ACC112 (cell line): Measurements from ENCODE around the gene MUSK.

ENCODE experiments used
- H2AFZ ChIP-seq: fragments of 200-600 bp; sonication (generic); one replicate; pipeline ENCODE4 v1.6.0; 2017; ENCODE audit warnings: antibody characterized with exemption, low read length; ENCODE audit not compliant: unreplicated experiment
- H3K27ac ChIP-seq: fragments of 200-600 bp; sonication (generic); 2 replicates; pipeline ENCODE4 v1.5.1; 2014; ENCODE audit warnings: low read depth, mild to moderate bottlenecking, antibody characterized with exemption, low read length, moderate library complexity
- H3K27me3 ChIP-seq: fragments of 200-600 bp; sonication (generic); 2 replicates; pipeline ENCODE4 v1.6.1; 2014; ENCODE audit warnings: mild to moderate bottlenecking, antibody characterized with exemption, low read length, moderate library complexity, mixed read lengths; ENCODE audit not compliant: insufficient read depth
- H3K36me3 ChIP-seq: fragments of 200-600 bp; sonication (generic); 2 replicates; pipeline ENCODE4 v1.6.1; 2016; ENCODE audit warnings: mild to moderate bottlenecking, antibody characterized with exemption, low read length, moderate library complexity, mixed read lengths; ENCODE audit not compliant: insufficient read depth
- H3K4me1 ChIP-seq: fragments of 200-600 bp; sonication (generic); one replicate; pipeline ENCODE4 v1.6.1; 2016; ENCODE audit warnings: low read length, mixed read lengths; ENCODE audit not compliant: insufficient read depth, unreplicated experiment, control insufficient read depth
- H3K4me3 ChIP-seq: fragments of 200-600 bp; sonication (generic); 2 replicates; pipeline ENCODE4 v1.5.1; 2014; ENCODE audit warnings: mild to moderate bottlenecking, low read depth, low read length
- H3K79me2 ChIP-seq: fragments of 200-600 bp; sonication (generic); one replicate; pipeline ENCODE4 v1.6.0; 2016; ENCODE audit warnings: low read length; ENCODE audit not compliant: control insufficient read depth, unreplicated experiment, insufficient read depth

MUSK gene

GRCh38 chr9:110648696-110649095 is 19.9 kb upstream of the MUSK start:
- Histone ChIP-seq H2AFZ (no peak overlapping the region), H3K4me1 (peaks cover 40% of the 10 kb centered on the region), H3K4me3 (no peak overlapping the region), H3K79me2 (no peaks in the 10 kb centered on the region), H3K36me3 (no peaks in the 10 kb centered on the region), H3K27me3 (no peaks in the 10 kb centered on the region), H3K27ac (no peak overlapping the region)

- Histone ChIP-seq H3K4me1 (peaks cover 56% of the 10 kb centered on the region), H3K36me3 (no peaks in the 10 kb centered on the region), H3K27ac (peak overlapping the region; percentile 98), H3K27me3 (no peaks in the 10 kb centered on the region), H2AFZ (no peak overlapping the region), H3K4me3 (no peak overlapping the region; the same call in 1 of the 2 replicates), H3K79me2 (no peaks in the 10 kb centered on the region)
Measured at GRCh38 chr9:110650261-110650660, 18.3 kb upstream of the MUSK start.

- H3K27ac ChIP-seq, result peak overlapping the region; percentile 98
- 0 out of 2 replicates have a peak overlapping the region, but pooled peaks have one; percentile 4 for H3K4me3 ChIP-seq
Measured at GRCh38 chr9:110650991-110651411, 17.6 kb upstream of the MUSK start.

GRCh38 chr9:110655754-110656641 is 12.6 kb upstream of the MUSK start:
- Histone ChIP-seq H3K4me3 (no peak overlapping the region), H3K4me1 (peaks cover 54% of the 10 kb centered on the region), H3K27ac (peak overlapping the region; percentile 94), H3K79me2 (no peaks in the 10 kb centered on the region), H3K36me3 (no peaks in the 10 kb centered on the region), H2AFZ (no peak overlapping the region), H3K27me3 (no peaks in the 10 kb centered on the region)

More at GRCh38 chr9:110650991-110651411, 17.6 kb upstream of the MUSK start:
- no peak overlapping the region for H2AFZ ChIP-seq
- H3K4me1 ChIP-seq, result peaks cover 62% of the 10 kb centered on the region
- H3K27me3 ChIP-seq, result no peaks in the 10 kb centered on the region
- H3K79me2 ChIP-seq, result no peaks in the 10 kb centered on the region
- no peaks in the 10 kb centered on the region for H3K36me3 ChIP-seq

GRCh38 chr9:110659891-110660541 is 8.6 kb upstream of the MUSK start:
- Histone ChIP-seq H2AFZ (peak overlapping the region; percentile 63), H3K79me2 (no peaks in the 10 kb centered on the region), H3K27me3 (no peaks in the 10 kb centered on the region), H3K36me3 (no peaks in the 10 kb centered on the region), H3K4me3 (no peak overlapping the region), H3K27ac (peak overlapping the region; percentile 74), H3K4me1 (peaks cover 25% of the 10 kb centered on the region)

- H3K27me3 ChIP-seq, result no peaks in the 10 kb centered on the region
- peak overlapping the region; percentile 19; the same call in 1 of the 2 replicates for H3K4me3 ChIP-seq
- peak overlapping the region; percentile 61 for H2AFZ ChIP-seq
- peaks cover 18% of the 10 kb centered on the region for H3K4me1 ChIP-seq
- H3K79me2 ChIP-seq, result no peaks in the 10 kb centered on the region
- no peaks in the 10 kb centered on the region for H3K36me3 ChIP-seq
- no peak overlapping the region for H3K27ac ChIP-seq
Measured at GRCh38 chr9:110669433-110669832, 842 bp downstream of the MUSK start.

GRCh38 chr9:110671849-110672248 is 3.3 kb downstream of the MUSK start:
- Histone ChIP-seq H3K4me1 (peaks cover 18% of the 10 kb centered on the region), H3K27ac (no peak overlapping the region), H3K4me3 (no peak overlapping the region), H2AFZ (no peak overlapping the region), H3K36me3 (no peaks in the 10 kb centered on the region), H3K27me3 (no peaks in the 10 kb centered on the region), H3K79me2 (no peaks in the 10 kb centered on the region)

GRCh38 chr9:110672873-110673510 is 4.4 kb downstream of the MUSK start:
- no peaks in the 10 kb centered on the region for H3K36me3 ChIP-seq
- H3K4me3 ChIP-seq, result no peak overlapping the region
- H2AFZ ChIP-seq, result no peak overlapping the region
- no peak overlapping the region for H3K27ac ChIP-seq
- no peaks in the 10 kb centered on the region for H3K27me3 ChIP-seq
- peaks cover 18% of the 10 kb centered on the region for H3K4me1 ChIP-seq
- H3K79me2 ChIP-seq, result no peaks in the 10 kb centered on the region

GRCh38 chr9:110687497-110687896 is 18.9 kb downstream of the MUSK start:
- H2AFZ ChIP-seq, result no peak overlapping the region
- no peak overlapping the region for H3K27ac ChIP-seq
- H3K4me1 ChIP-seq, result no peaks in the 10 kb centered on the region
- H3K36me3 ChIP-seq, result no peaks in the 10 kb centered on the region
- H3K4me3 ChIP-seq, result no peak overlapping the region
- no peaks in the 10 kb centered on the region for H3K27me3 ChIP-seq
- no peaks in the 10 kb centered on the region for H3K79me2 ChIP-seq

GRCh38 chr9:110688329-110688728 is 19.7 kb downstream of the MUSK start:
- Histone ChIP-seq H3K27ac (no peak overlapping the region), H3K27me3 (no peaks in the 10 kb centered on the region), H2AFZ (no peak overlapping the region), H3K36me3 (peaks cover 1% of the 10 kb centered on the region; the same call in 1 of the 2 replicates), H3K4me3 (no peak overlapping the region), H3K79me2 (no peaks in the 10 kb centered on the region), H3K4me1 (no peaks in the 10 kb centered on the region)
